Measurements from ENCODE around the gene DNAJB13.

DNAJB13 gene

DNA sequence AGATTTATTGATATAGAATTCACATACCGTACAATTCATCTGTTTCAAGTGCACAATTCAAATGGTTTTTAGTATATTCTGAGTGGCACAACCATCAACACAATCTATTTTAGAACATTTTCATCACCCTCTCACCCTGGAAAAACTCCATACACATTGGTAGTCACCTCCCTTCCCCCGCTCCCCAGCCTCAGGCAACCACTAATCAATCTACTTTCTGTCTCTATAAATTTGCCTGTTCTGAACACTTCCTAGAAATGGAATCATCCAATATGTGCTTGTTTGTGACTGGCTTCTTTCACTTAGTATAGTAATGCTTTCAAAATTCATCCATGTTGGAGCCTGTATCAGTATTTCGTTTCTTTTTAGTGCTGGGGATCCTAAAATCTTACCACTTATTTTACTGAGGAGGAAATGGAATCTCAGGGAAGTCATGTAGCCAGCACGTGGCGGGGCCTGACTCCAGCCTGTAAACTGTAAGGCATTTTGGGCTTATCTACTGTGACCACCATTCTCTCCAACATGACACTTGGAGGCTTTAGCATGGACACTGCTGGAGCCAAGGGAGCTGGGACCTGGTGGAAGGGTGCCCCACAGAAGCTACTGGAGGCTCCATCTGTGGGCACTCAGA, 59.0 kb downstream of the DNAJB13 start:
- H3K9me3 ChIP-seq (ENCODE audit: control insufficient read depth in 2 of 2, low read length in 2 of 2), result no peaks in the 10 kb centered on the region
- no peak overlapping the region for H3K27ac ChIP-seq (ENCODE audit: low read length)
- no peaks in the 10 kb centered on the region for H3K27me3 ChIP-seq (ENCODE audit: control insufficient read depth in 1 of 2, insufficient read depth in 2 of 2, low read length in 2 of 2)
- no peak overlapping the region for H3K9ac ChIP-seq (ENCODE audit: low read length in 2 of 2)
- no peak overlapping the region for H3K4me3 ChIP-seq (ENCODE audit: low read length in 2 of 2)
- H3K36me3 ChIP-seq (ENCODE audit: control insufficient read depth in 2 of 2, insufficient read depth in 2 of 2, low read length in 2 of 2), result no peaks in the 10 kb centered on the region
- H3K4me1 ChIP-seq (ENCODE audit: control insufficient read depth, insufficient read depth, low read length), result peaks cover 9% of the 10 kb centered on the region

DNA sequence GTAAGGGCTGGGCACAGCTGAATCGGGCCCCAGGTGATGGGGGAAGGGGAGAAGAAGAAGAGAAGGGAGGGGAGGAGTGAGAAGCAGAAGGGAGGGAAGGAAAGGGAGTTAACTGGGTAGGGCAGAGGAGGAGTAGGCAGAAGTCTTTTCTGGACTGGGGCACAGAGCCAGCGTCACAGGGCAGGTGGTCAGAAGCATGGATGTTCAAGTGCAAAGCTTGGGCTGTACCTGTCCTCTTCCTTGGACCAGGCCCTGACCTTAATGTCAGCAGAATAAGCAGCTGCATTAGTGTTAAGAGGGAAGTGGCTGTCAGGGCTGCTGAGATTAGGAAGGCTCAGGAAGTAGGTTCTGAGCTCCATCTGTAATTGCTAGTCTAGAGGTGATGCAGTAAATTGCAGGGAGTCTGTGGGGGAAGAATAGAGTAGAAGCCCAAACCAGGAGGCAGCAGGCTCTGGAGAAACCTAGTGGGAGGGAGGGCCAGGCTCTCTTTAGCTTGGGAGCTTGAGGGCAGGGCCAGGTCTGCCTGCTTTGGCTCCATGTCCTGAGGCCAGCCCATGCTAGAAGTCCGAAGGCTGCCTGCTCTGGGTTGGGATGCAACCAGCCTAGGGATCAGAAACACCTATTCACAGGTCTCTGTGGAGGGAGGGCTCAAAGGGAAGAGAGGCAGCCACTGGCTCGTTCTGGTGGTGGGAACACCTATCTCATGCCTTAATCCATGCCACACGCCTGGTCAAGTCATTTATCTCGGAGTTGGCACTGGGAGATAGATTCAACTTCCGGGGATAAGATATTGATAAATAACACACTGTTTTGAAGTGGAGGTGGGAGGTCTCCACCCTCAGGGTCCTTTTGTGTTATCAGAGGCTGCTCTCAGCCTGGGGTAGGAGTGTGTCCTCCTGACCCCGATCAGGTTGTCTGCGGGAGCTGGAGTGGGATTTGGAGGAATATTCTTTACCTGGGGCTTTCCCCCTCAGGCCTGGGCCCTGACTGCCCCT, 59.8 kb downstream of the DNAJB13 start:
- Histone ChIP-seq H3K27ac (ENCODE audit: low read length) (no peak overlapping the region), H3K27me3 (ENCODE audit: control insufficient read depth in 1 of 2, insufficient read depth in 2 of 2, low read length in 2 of 2) (no peaks in the 10 kb centered on the region), H3K9ac (ENCODE audit: low read length in 2 of 2) (no peak overlapping the region), H3K4me3 (ENCODE audit: low read length in 2 of 2) (no peak overlapping the region), H3K36me3 (ENCODE audit: control insufficient read depth in 2 of 2, insufficient read depth in 2 of 2, low read length in 2 of 2) (no peaks in the 10 kb centered on the region), H3K4me1 (ENCODE audit: control insufficient read depth, insufficient read depth, low read length) (peaks cover 9% of the 10 kb centered on the region), H3K9me3 (ENCODE audit: control insufficient read depth in 2 of 2, low read length in 2 of 2) (no peaks in the 10 kb centered on the region)

DNA sequence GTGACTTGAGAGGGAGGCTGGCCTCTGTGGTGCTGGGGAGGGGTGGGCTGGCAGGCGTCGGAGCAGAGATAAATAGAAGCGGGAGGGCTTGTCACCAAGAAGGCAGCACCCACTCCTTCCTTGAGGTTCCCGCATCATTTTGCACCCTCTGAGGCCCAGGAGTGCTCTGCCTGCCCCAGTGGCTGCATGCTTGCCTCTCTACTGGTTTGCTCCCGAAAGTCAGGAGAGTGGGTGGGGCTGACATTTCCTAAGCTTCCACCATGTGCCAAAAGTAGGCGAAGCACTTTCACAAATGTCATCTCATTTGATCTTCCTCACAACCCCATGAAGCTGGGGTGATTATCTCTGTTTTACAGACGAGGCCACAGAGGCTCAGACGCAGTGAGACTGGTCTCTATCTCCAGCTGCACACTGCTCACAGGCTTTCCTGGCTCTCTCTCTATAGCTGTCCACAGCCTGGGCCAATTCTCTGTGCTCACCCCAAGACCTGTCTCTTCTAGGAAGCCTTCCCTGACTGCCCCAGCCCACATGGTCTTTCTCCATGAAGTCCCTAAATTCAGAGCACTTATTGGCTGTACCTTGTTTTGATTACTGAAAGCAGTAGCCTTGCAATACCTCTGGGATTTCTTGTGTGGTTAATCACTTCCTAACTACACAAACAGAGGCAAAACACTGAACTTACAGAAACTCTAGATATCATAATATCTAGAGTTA, 60.7 kb downstream of the DNAJB13 start:
- Histone ChIP-seq H3K27ac (ENCODE audit: low read length) (no peak overlapping the region), H3K4me1 (ENCODE audit: control insufficient read depth, insufficient read depth, low read length) (peaks cover 9% of the 10 kb centered on the region), H3K27me3 (ENCODE audit: control insufficient read depth in 1 of 2, insufficient read depth in 2 of 2, low read length in 2 of 2) (no peaks in the 10 kb centered on the region), H3K9ac (ENCODE audit: low read length in 2 of 2) (no peak overlapping the region), H3K36me3 (ENCODE audit: control insufficient read depth in 2 of 2, insufficient read depth in 2 of 2, low read length in 2 of 2) (no peaks in the 10 kb centered on the region), H3K9me3 (ENCODE audit: control insufficient read depth in 2 of 2, low read length in 2 of 2) (no peaks in the 10 kb centered on the region), H3K4me3 (ENCODE audit: low read length in 2 of 2) (no peak overlapping the region)

DNA sequence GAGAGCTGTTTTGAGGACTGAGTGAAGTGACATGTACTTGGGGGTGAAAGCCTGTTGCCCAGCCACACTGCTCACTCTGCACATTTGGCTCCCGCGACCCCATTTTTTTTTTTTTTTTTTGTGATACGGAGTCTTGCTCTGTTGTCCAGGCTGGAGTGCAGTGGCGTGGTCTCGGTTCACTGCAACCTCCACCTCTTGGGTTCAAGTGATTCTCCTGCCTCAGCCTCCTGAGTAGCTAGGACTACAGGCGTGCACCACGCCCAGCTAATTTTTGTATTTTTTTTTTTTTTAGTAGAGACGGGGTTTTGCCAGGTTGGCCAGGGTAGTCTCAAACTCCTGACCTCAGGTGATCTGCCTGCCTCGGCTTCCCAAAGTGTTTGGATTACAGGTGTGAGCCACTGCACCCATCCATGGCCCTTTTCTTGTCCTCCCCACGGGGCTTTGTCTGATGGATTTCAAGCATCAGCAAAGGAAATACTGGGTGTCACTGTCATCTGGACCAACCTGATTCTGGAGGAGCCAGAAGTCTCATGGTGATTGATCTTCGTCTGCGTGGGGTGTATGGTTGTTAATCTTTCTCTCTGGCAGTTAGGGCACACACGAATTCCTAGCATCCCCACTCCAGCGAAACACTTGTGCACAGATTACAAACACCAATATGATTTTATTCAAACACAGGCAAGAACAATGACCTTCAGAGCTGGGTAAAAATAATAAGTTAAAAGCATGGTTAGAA, 61.4 kb downstream of the DNAJB13 start:
- Histone ChIP-seq H3K36me3 (ENCODE audit: control insufficient read depth in 2 of 2, insufficient read depth in 2 of 2, low read length in 2 of 2) (peaks cover 0 to 2% of the 10 kb centered on the region in 2 donors), H3K9me3 (ENCODE audit: control insufficient read depth in 2 of 2, low read length in 2 of 2) (no peaks in the 10 kb centered on the region), H3K9ac (ENCODE audit: low read length in 2 of 2) (no peak overlapping the region), H3K4me3 (ENCODE audit: low read length in 2 of 2) (no peak overlapping the region), H3K4me1 (ENCODE audit: control insufficient read depth, insufficient read depth, low read length) (peaks cover 10% of the 10 kb centered on the region), H3K27ac (ENCODE audit: low read length) (no peak overlapping the region), H3K27me3 (ENCODE audit: control insufficient read depth in 1 of 2, insufficient read depth in 2 of 2, low read length in 2 of 2) (no peaks in the 10 kb centered on the region)

DNA sequence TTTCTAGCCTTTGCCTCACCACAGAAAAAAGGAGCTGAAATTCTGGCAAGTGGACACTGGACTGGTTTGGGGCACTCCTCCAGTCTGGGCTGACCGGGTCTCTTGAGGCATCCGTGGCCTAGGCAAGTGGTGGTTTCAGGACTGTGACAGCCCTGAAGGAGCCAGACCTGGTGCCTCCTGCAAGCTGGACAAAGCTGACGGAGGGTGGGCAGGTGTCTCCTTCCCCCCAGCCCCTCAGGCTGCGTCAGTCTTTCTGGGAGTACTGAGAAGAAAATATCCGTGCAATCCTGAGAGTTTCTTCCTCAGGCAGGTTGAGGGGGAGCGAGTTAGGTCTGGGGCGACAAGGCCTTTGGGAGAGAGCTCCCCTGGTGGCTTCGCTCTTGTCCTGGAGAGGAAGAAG, 62.3 kb downstream of the DNAJB13 start:
- H3K9me3 ChIP-seq (ENCODE audit: control insufficient read depth in 2 of 2, low read length in 2 of 2), result no peaks in the 10 kb centered on the region
- H3K4me1 ChIP-seq (ENCODE audit: control insufficient read depth, insufficient read depth, low read length), result peaks cover 13% of the 10 kb centered on the region
- H3K27ac ChIP-seq (ENCODE audit: low read length), result no peak overlapping the region
- peaks cover 0 to 2% of the 10 kb centered on the region in 2 donors for H3K36me3 ChIP-seq (ENCODE audit: control insufficient read depth in 2 of 2, insufficient read depth in 2 of 2, low read length in 2 of 2)
- no peak overlapping the region for H3K9ac ChIP-seq (ENCODE audit: low read length in 2 of 2)
- no peak overlapping the region for H3K4me3 ChIP-seq (ENCODE audit: low read length in 2 of 2)
- H3K27me3 ChIP-seq (ENCODE audit: control insufficient read depth in 1 of 2, insufficient read depth in 2 of 2, low read length in 2 of 2), result no peaks in the 10 kb centered on the region

DNA sequence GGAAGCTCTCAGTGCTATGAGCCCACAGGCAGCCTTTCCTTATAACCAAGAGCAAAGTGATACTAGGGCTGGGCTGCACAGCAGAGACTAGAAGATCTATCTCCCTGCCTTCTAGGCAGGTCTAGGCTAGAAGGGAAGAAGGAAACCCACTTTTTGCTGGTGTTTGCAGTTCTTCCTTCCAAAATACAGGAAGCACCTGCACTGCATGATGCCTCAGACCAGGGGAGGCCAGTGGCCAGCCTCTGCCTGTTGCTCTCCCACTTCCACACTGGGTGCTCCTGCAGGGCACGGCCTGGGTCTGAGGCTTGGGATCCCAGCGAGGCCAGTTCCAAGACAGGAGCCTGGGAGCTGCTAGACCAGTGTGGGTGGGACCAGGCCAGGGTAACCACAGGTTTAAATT, 64.1 kb downstream of the DNAJB13 start:
- H3K36me3 ChIP-seq (ENCODE audit: control insufficient read depth in 2 of 2, insufficient read depth in 2 of 2, low read length in 2 of 2), result peaks cover 0 to 3% of the 10 kb centered on the region in 2 donors
- no peak overlapping the region for H3K27ac ChIP-seq (ENCODE audit: low read length)
- H3K9ac ChIP-seq (ENCODE audit: low read length in 2 of 2), result no peak overlapping the region
- H3K4me3 ChIP-seq (ENCODE audit: low read length in 2 of 2), result no peak overlapping the region
- H3K4me1 ChIP-seq (ENCODE audit: control insufficient read depth, insufficient read depth, low read length), result peaks cover 26% of the 10 kb centered on the region
- no peaks in the 10 kb centered on the region for H3K9me3 ChIP-seq (ENCODE audit: control insufficient read depth in 2 of 2, low read length in 2 of 2)
- H3K27me3 ChIP-seq (ENCODE audit: control insufficient read depth in 1 of 2, insufficient read depth in 2 of 2, low read length in 2 of 2), result no peaks in the 10 kb centered on the region

DNA sequence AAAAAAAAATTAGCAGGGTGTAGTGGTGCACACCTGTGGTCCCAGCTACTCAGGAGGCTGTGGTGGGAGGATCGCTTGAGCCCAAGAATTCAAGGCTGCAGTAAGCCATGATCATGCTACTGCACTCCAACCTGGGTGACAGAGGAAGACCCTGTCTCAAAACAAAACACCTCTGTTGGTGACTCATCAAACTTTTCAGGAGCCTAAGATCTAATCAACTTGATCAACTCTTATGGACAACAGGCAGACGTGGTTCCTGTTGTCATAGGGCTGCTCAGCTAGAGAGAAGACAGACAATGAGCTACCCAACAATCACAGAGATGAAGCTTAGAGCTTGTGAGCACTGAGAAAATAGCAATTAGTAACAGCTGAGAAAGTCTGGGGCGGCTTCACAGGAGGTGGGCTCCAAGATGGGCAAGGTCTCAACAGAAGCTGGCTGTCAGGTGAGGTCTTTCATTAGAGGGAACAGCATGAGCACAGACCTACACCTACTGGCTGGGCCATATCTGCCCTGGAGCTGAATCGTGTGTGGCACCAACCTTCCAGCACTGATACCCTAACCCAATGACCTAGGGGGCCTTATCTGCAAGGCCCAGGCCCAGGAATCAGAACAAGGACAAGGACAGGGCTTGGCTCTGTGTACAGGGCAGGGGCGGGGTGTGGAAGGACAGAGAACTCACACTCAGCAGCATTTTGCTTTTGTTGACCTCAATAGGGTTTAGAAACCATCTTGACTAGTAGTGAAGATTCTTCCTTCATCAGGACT, 65.3 kb downstream of the DNAJB13 start:
- Histone ChIP-seq H3K4me3 (ENCODE audit: low read length in 2 of 2) (no peak overlapping the region), H3K27me3 (ENCODE audit: control insufficient read depth in 1 of 2, insufficient read depth in 2 of 2, low read length in 2 of 2) (no peaks in the 10 kb centered on the region), H3K27ac (ENCODE audit: low read length) (no peak overlapping the region), H3K36me3 (ENCODE audit: control insufficient read depth in 2 of 2, insufficient read depth in 2 of 2, low read length in 2 of 2) (peaks cover 0 to 5% of the 10 kb centered on the region in 2 donors), H3K9me3 (ENCODE audit: control insufficient read depth in 2 of 2, low read length in 2 of 2) (no peaks in the 10 kb centered on the region), H3K4me1 (ENCODE audit: control insufficient read depth, insufficient read depth, low read length) (peaks cover 34% of the 10 kb centered on the region), H3K9ac (ENCODE audit: low read length in 2 of 2) (no peak overlapping the region)

DNA sequence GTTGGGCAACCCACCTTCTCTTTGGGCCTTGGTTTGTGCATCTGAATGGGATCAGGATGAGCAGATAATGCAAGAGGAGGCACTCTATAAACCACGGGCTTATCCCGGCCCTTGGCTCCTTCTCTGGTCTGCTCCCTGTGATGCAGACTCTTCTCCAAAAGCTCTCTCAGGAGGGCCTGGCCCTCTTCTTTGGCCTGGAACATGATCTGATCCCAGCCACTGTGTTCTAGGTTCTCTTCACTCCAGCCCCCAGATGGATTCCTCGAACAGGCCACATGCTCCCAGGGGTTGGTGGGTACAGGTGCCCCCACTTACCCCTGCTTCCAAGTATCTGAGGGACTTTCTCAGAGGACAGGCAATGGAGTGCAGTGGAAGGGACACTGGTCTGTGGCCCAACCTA, 66.8 kb downstream of the DNAJB13 start:
- peak overlapping the region; percentile 95 for H3K27ac ChIP-seq (ENCODE audit: low read length)
- H3K4me3 ChIP-seq (ENCODE audit: low read length in 2 of 2), result peak overlapping the region in 1 of 2 donors; percentile 22
- H3K9me3 ChIP-seq (ENCODE audit: control insufficient read depth in 2 of 2, low read length in 2 of 2), result no peaks in the 10 kb centered on the region
- H3K4me1 ChIP-seq (ENCODE audit: control insufficient read depth, insufficient read depth, low read length), result peaks cover 34% of the 10 kb centered on the region
- peaks cover 0 to 5% of the 10 kb centered on the region in 2 donors for H3K36me3 ChIP-seq (ENCODE audit: control insufficient read depth in 2 of 2, insufficient read depth in 2 of 2, low read length in 2 of 2)
- H3K27me3 ChIP-seq (ENCODE audit: control insufficient read depth in 1 of 2, insufficient read depth in 2 of 2, low read length in 2 of 2), result no peaks in the 10 kb centered on the region
- no peak overlapping the region for H3K9ac ChIP-seq (ENCODE audit: low read length in 2 of 2)

DNA sequence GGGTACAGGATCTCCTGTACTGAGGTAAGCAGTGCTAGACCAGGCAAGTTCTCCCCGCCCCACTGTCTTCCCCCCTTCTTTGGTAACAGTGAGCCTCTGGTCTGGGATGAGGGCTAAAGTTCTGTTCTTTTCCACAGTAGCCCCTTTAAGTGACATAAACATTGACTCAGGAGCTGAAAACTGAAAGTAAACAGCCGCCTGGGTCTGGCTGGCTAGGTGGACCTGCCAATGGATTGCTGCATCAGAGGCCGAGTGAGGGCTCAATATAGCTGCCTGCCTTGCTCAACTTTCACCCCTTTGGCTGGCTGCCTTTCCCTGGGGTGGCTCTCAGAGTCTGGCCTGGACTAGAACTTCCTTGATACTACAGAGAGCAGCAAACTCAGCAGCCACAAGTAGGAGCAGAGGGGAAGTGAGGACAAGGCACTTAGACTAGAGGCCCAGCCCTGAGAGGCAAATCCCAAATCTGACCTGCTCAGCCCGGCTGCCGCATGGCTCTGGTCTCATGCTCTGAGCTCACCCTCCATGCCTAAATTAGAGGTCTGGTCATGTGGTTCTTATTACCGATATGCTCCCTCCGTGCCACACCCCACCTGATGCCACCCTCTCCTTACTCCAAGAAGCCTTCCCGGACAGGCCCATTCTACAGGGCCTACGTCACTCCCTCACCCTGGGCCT, 67.6 kb downstream of the DNAJB13 start:
- Histone ChIP-seq H3K4me3 (ENCODE audit: low read length in 2 of 2) (peak overlapping the region; percentile 5 to 29), H3K27ac (ENCODE audit: low read length) (peak overlapping the region; percentile 95), H3K36me3 (ENCODE audit: control insufficient read depth in 2 of 2, insufficient read depth in 2 of 2, low read length in 2 of 2) (peaks cover 0 to 7% of the 10 kb centered on the region in 2 donors), H3K27me3 (ENCODE audit: control insufficient read depth in 1 of 2, insufficient read depth in 2 of 2, low read length in 2 of 2) (no peaks in the 10 kb centered on the region), H3K4me1 (ENCODE audit: control insufficient read depth, insufficient read depth, low read length) (peaks cover 34% of the 10 kb centered on the region), H3K9ac (ENCODE audit: low read length in 2 of 2) (peak overlapping the region; percentile 57 to 69), H3K9me3 (ENCODE audit: control insufficient read depth in 2 of 2, low read length in 2 of 2) (no peaks in the 10 kb centered on the region)
